H9 (cell line): ENCODE data around the gene PHACTR1. TPM values are rescaled to one million over a fixed set of nuclear protein-coding genes. Genes with fewer than 3 reads are reported as not detected.

ENCODE experiments used
- DNase-seq: peaks from one replicate; pipeline ENCODE4 v3.0.0-alpha.2; 2017
- H2AFZ ChIP-seq: one replicate; pipeline ENCODE4 v1.6.1; 2013; ENCODE audit warnings: mild to moderate bottlenecking, low read length, control low read depth, moderate library complexity
- H2AK5ac ChIP-seq: 2 replicates; pipeline ENCODE4 v1.6.1; 2013; ENCODE audit warnings: low read length, control low read depth, mixed read lengths; ENCODE audit not compliant: insufficient read length
- H2BK120ac ChIP-seq: one replicate; pipeline ENCODE4 v1.6.1; 2013; ENCODE audit warnings: low read depth, mild to moderate bottlenecking, low read length, control low read depth, inconsistent platforms; ENCODE audit not compliant: poor library complexity, severe bottlenecking
- H2BK12ac ChIP-seq: 2 replicates; pipeline ENCODE4 v1.6.1; 2013; ENCODE audit warnings: low read length, control low read depth, mixed read lengths, low read depth; ENCODE audit not compliant: insufficient read length
- H2BK15ac ChIP-seq: 2 replicates; pipeline ENCODE4 v1.6.1; 2013; ENCODE audit warnings: low read depth, low read length, control low read depth
- H2BK20ac ChIP-seq: one replicate; pipeline ENCODE4 v1.6.1; 2013; ENCODE audit warnings: low read depth, mild to moderate bottlenecking, low read length, control low read depth, inconsistent platforms; ENCODE audit not compliant: poor library complexity, severe bottlenecking
- H2BK5ac ChIP-seq: 2 replicates; pipeline ENCODE4 v1.6.1; 2013; ENCODE audit warnings: low read length, control low read depth, mixed read lengths; ENCODE audit not compliant: insufficient read length
- H3K14ac ChIP-seq: 2 replicates; pipeline ENCODE4 v1.6.1; 2013; ENCODE audit warnings: low read length, control low read depth; ENCODE audit not compliant: insufficient read depth
- H3K18ac ChIP-seq: 2 replicates; pipeline ENCODE4 v1.6.1; 2013; ENCODE audit warnings: low read depth, mild to moderate bottlenecking, mixed read lengths, low read length, control low read depth; ENCODE audit not compliant: insufficient read length
- H3K23ac ChIP-seq: 2 replicates; pipeline ENCODE4 v1.6.1; 2013; ENCODE audit warnings: low read length, control low read depth, mixed read lengths, low read depth; ENCODE audit not compliant: insufficient read length
- H3K23me2 ChIP-seq: 2 replicates; pipeline ENCODE4 v1.6.1; 2013; ENCODE audit warnings: low read depth, mild to moderate bottlenecking, mixed read lengths, low read length, control low read depth; ENCODE audit not compliant: insufficient read length, poor library complexity, severe bottlenecking
- H3K27ac ChIP-seq: 2 replicates; pipeline ENCODE4 v1.5.1; 2013; ENCODE audit warnings: low read length, control low read depth, mixed read lengths, low read depth; ENCODE audit not compliant: insufficient read length
- H3K27me3 ChIP-seq: 2 replicates; pipeline ENCODE4 v1.6.1; 2013; ENCODE audit warnings: low read length, control low read depth, inconsistent platforms; ENCODE audit not compliant: insufficient read depth
- H3K4ac ChIP-seq: 2 replicates; pipeline ENCODE4 v1.6.1; 2013; ENCODE audit warnings: low read depth, mild to moderate bottlenecking, control low read depth, inconsistent platforms, low read length, moderate library complexity
- H3K4me1 ChIP-seq: 2 replicates; pipeline ENCODE4 v1.6.1; 2013; ENCODE audit warnings: low read length, control low read depth, inconsistent platforms; ENCODE audit not compliant: insufficient read depth
- H3K4me2 ChIP-seq: 2 replicates; pipeline ENCODE4 v1.6.1; 2013; ENCODE audit warnings: low read length, control low read depth, mixed read lengths; ENCODE audit not compliant: insufficient read length, insufficient read depth
- H3K56ac ChIP-seq: 2 replicates; pipeline ENCODE4 v1.6.1; 2013; ENCODE audit warnings: low read depth, mild to moderate bottlenecking, mixed read lengths, low read length, control low read depth; ENCODE audit not compliant: insufficient read length
- H3K79me1 ChIP-seq: 2 replicates; pipeline ENCODE4 v1.6.1; 2013; ENCODE audit warnings: low read depth, mild to moderate bottlenecking, moderate library complexity, low read length, control low read depth, inconsistent platforms; ENCODE audit not compliant: insufficient read depth, poor library complexity, severe bottlenecking
- H3K79me2 ChIP-seq: 2 replicates; pipeline ENCODE4 v1.6.1; 2013; ENCODE audit warnings: low read length, control low read depth, inconsistent platforms; ENCODE audit not compliant: insufficient read depth
- H3K9ac ChIP-seq: 2 replicates; pipeline ENCODE4 v1.6.1; 2013; ENCODE audit warnings: low read length, control low read depth, mixed read lengths; ENCODE audit not compliant: insufficient read length; ENCODE audit errors: extremely low read depth
- H3K9me3 ChIP-seq: one replicate; pipeline ENCODE4 v1.6.1; 2013; ENCODE audit warnings: low read depth, low read length, inconsistent platforms; ENCODE audit not compliant: control insufficient read depth
- H3T11ph ChIP-seq: one replicate; pipeline ENCODE4 v1.6.1; 2013; ENCODE audit warnings: mild to moderate bottlenecking, low read length, control low read depth, inconsistent platforms
- H4K20me1 ChIP-seq: one replicate; pipeline ENCODE4 v1.6.1; 2013; ENCODE audit not compliant: control insufficient read depth, insufficient read length, insufficient read depth
- H4K5ac ChIP-seq: 2 replicates; pipeline ENCODE4 v1.6.1; 2013; ENCODE audit warnings: low read depth, mild to moderate bottlenecking, mixed read lengths, low read length, control low read depth; ENCODE audit not compliant: insufficient read length
- H4K8ac ChIP-seq: replicated peaks from 2 replicates; pipeline ENCODE4 v1.6.1; 2013; ENCODE audit warnings: low read length, control low read depth, mixed read lengths, low read depth; ENCODE audit not compliant: insufficient read length
- H4K91ac ChIP-seq: 2 replicates; pipeline ENCODE4 v1.6.1; 2013; ENCODE audit warnings: low read depth, mild to moderate bottlenecking, moderate library complexity, mixed read lengths, low read length, control low read depth; ENCODE audit not compliant: insufficient read length
- H3K27ac Mint-ChIP-seq, 3 experiments: 2 replicates in 2 of 3; 3 replicates in 1 of 3; pipeline ENCODE4 v1.8.0; 2020 to 2021; ENCODE audit warnings: mixed read lengths in 3 of 3, mild to moderate bottlenecking in 1 of 3, moderate library complexity in 1 of 3
- H3K27me3 Mint-ChIP-seq: 2 replicates; pipeline ENCODE4 v1.8.0; 2021; ENCODE audit warnings: low read depth, mild to moderate bottlenecking, moderate library complexity, mixed read lengths
- H3K36me3 Mint-ChIP-seq, 3 experiments: 2 replicates in 2 of 3; 3 replicates in 1 of 3; pipeline ENCODE4 v1.8.0; 2020 to 2021; ENCODE audit warnings: low read depth in 3 of 3, mixed read lengths in 3 of 3; ENCODE audit not compliant: insufficient read depth in 1 of 3
- H3K4me1 Mint-ChIP-seq, 2 experiments: 2 replicates each; pipeline ENCODE4 v1.8.0; 2020; ENCODE audit warnings: mixed read lengths in 2 of 2
- H3K4me3 Mint-ChIP-seq, 2 experiments: 2 replicates in 1 of 2; 3 replicates in 1 of 2; pipeline ENCODE4 v1.8.0; 2020 to 2021; ENCODE audit warnings: mild to moderate bottlenecking in 2 of 2, mixed read lengths in 2 of 2, moderate library complexity in 1 of 2
- H3K9me3 Mint-ChIP-seq, 2 experiments: 2 replicates in 1 of 2; 3 replicates in 1 of 2; pipeline ENCODE4 v1.8.0; 2020; ENCODE audit warnings: mild to moderate bottlenecking in 2 of 2, mixed read lengths in 2 of 2, moderate library complexity in 1 of 2
- WGBS: extraction: QIAGEN DNeasy Blood & Tissue Kit; methylation state at CpG from one replicate; pipeline ENCODE4 v1.1.7; 2013; ENCODE audit warnings: missing lambda C conversion rate, low lambda C conversion rate, mixed read lengths; ENCODE audit not compliant: insufficient read length; ENCODE audit errors: extremely low coverage; 5-methylcytosine and 5-hydroxymethylcytosine counted together
- total RNA-seq: library from RNA; stranded (reverse); gene quantifications from 2 replicates; pipeline ENCODE4 v1.2.1, GENCODE V29; 2021
- TF ChIP-seq, protein P1 (sequence below): fragments of 200-600 bp; sonication (generic); conservative IDR thresholded peaks from 3 replicates; pipeline ENCODE4 v1.8.0; 2021; ENCODE audit warnings: antibody characterized with exemption, mild to moderate bottlenecking

The PHACTR1 gene
- total RNA-seq, 1 experiment from 2014 or later = 15.9 TPM

DNA sequence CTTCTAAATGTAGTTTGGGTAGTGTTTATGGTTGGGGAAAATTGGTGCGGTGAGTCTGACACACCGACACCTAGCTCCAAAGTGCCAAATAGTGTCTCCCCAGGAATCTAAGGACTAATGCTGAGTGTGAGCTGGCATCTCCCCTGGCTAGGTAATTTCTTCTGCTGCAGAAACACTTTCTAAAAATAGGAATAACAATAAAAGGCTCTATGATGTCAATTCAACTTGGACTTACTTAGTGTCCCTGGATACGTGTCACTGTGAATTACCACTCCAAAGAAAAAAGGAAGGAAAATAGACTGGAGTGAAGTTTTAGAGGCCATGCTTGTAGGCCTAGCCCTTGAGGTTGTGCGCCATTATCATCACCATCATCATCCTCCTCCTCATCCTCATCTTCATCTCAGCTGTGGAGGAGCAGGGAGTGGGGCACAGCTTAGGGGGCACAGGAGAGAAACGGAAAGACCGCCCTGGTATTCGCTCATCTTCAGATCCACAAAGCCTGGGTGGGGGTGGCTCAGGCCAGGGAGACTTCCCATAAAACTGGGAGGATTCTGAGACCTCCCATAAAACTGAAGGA lies 522.2 kb downstream of the PHACTR1 start:
- H3K18ac ChIP-seq = no peak overlapping the region
- no peak for DNase-seq
- no peaks in the 10 kb centered on the region; the same call in 1 of the 2 replicates for H3K27me3 ChIP-seq
- H3K56ac ChIP-seq = no peak overlapping the region
- TF ChIP-seq, protein P1, sequence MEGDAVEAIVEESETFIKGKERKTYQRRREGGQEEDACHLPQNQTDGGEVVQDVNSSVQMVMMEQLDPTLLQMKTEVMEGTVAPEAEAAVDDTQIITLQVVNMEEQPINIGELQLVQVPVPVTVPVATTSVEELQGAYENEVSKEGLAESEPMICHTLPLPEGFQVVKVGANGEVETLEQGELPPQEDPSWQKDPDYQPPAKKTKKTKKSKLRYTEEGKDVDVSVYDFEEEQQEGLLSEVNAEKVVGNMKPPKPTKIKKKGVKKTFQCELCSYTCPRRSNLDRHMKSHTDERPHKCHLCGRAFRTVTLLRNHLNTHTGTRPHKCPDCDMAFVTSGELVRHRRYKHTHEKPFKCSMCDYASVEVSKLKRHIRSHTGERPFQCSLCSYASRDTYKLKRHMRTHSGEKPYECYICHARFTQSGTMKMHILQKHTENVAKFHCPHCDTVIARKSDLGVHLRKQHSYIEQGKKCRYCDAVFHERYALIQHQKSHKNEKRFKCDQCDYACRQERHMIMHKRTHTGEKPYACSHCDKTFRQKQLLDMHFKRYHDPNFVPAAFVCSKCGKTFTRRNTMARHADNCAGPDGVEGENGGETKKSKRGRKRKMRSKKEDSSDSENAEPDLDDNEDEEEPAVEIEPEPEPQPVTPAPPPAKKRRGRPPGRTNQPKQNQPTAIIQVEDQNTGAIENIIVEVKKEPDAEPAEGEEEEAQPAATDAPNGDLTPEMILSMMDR = no peak
- WGBS = no CpG with 5 or more reads among the region's 7 CpGs
- H3K9ac ChIP-seq = no peak overlapping the region
- H3K36me3 Mint-ChIP-seq = peaks cover 1 to 4% (median 3%) of the 10 kb centered on the region in 3 experiments; a peak in 4 of 7 replicates
- no peaks in the 10 kb centered on the region for H4K20me1 ChIP-seq
- peaks cover 1 to 3% of the 10 kb centered on the region in 2 experiments; a peak in 3 of 5 replicates for H3K9me3 Mint-ChIP-seq
- H3K23me2 ChIP-seq = no peaks in the 10 kb centered on the region
- no peaks in the 10 kb centered on the region for H3K27me3 Mint-ChIP-seq
- H4K91ac ChIP-seq = no peak overlapping the region
- no peak overlapping the region for H3K4me2 ChIP-seq
- no peak overlapping the region for H2BK5ac ChIP-seq
- no peak overlapping the region for H3K4ac ChIP-seq
- no peak overlapping the region for H4K5ac ChIP-seq
- no peak overlapping the region for H2AFZ ChIP-seq
- H2BK15ac ChIP-seq = no peak overlapping the region
- no peak overlapping the region for H3K23ac ChIP-seq
- H3K4me3 Mint-ChIP-seq = no peak overlapping the region
- H2BK12ac ChIP-seq = no peak overlapping the region
- H2BK120ac ChIP-seq = no peak overlapping the region
- no peak overlapping the region for H2BK20ac ChIP-seq
- H3K27ac Mint-ChIP-seq = no peak overlapping the region
- no peaks in the 10 kb centered on the region for H3K4me1 ChIP-seq
- H3K79me1 ChIP-seq = no peaks in the 10 kb centered on the region
- H3K9me3 ChIP-seq = peaks cover 4% of the 10 kb centered on the region
- no peak overlapping the region for H3T11ph ChIP-seq
- no peaks in the 10 kb centered on the region for H3K79me2 ChIP-seq
- H4K8ac ChIP-seq = no peak overlapping the region
- no peak overlapping the region for H3K14ac ChIP-seq
- no peak overlapping the region for H2AK5ac ChIP-seq
- peaks cover under 1 to 1% of the 10 kb centered on the region in 2 experiments; a peak in 2 of 4 replicates for H3K4me1 Mint-ChIP-seq
- no peak overlapping the region for H3K27ac ChIP-seq
